GM10266 (cell line): Measurements from ENCODE around the gene ADK.

Experiments
- DNase-seq: peaks from one replicate; pipeline ENCODE4 v3.0.0; 2012; ENCODE audit errors: extremely low spot score
- CTCF ChIP-seq: IDR thresholded peaks from 2 replicates; pipeline ENCODE4 v1.5.1; 2012; ENCODE audit warnings: mild to moderate bottlenecking, low read depth; ENCODE audit not compliant: control insufficient read depth, insufficient read depth; ENCODE audit errors: missing control alignments

ADK gene

DNA sequence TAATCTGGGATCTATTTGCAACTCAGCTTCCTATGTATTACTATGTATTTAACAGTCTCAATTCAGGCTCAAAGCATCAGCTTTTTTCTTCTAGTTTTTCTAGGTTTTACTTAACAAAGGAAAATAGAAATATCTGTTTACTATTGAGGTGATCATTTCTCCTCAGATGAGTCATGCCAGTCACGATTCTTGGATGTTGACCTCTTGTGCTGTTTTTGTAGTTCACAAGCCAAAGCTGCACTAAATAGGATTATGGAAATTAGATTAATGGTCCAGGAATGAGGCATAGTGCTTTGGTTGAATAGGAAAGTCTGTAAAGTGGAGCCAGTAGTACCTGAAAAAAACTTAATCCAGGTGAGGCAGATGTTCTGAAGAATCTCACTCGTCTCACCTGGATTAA lies 477.1 kb downstream of the ADK start:
- TF ChIP-seq CTCF, result no peak
- DNase-seq, result no peak

DNA sequence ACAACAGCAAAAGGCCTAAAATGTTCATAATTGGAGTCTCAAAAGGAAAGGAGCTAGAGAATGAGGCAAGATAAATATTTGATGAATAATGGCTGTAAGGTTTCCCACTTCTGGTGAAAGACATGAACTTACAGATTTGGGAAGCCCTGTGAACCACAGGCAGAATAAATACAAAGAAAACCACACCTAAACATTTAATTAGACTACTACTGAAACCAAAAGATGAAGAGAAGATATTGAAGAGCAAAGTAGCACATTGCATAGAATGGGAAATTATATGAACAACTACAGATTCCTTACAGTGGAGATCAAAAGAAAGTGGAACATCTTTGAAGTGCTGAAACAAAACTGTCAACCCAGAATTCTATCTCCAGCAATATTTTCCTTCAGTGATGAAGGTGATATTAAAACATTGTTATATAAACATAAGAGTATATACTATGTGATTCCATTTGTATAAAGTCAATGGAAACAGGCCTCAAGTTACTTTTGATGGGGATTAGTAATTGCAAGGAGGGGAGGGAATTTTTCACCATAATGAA lies 484.0 kb downstream of the ADK start:
- DNase-seq, result no peak
- TF ChIP-seq CTCF, result no peak

- TF ChIP-seq CTCF, result no peak
- DNase-seq, result no peak
Observed at GRCh38 chr10:74635655-74636054, 484.6 kb downstream of the ADK start.

DNA sequence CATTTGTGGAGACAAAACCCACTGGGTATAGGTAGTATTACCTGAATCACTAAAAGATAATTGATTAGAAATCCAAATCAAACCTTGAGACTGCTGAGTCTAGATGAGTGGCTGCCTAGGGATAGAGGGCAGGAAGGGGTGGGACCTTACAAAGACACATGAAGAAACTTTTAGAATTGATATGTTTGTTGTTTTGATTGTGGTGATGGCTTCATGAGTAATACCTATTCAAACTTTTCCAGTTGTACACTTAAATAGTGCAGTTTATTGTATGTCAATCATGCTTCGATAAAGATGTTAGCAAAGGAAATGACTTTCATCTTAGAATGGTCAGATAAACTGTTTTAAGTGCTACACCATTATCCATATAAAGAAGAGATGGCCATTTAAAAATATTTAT lies 486.7 kb downstream of the ADK start:
- no peak for DNase-seq

GRCh38 chr10:74640134-74640921 lies 489.3 kb downstream of the ADK start:
- no peak for DNase-seq
- TF ChIP-seq CTCF, result no peak

More for the DNA sequence above, 486.7 kb downstream of the ADK start:
- no peak for TF ChIP-seq CTCF

DNA sequence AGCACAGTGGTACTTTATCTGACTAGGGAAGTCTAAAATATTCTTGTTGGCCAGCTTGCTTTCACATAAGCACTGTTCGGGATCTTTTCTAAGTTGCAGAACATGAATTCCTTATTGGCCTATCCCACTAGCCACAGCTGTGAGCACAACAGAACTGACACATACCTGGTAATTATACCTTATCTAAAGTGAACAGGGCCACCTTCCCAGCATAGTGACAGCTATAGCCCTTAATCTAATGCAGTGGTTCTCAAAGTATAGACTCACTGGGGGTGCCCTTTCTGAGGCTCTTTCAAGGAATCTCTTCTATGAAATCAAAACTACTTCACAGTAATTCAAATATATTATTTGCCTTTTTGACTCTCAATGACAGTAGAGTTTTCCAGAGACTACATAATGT lies 490.6 kb downstream of the ADK start:
- TF ChIP-seq CTCF, result no peak
- DNase-seq, result no peak

DNA sequence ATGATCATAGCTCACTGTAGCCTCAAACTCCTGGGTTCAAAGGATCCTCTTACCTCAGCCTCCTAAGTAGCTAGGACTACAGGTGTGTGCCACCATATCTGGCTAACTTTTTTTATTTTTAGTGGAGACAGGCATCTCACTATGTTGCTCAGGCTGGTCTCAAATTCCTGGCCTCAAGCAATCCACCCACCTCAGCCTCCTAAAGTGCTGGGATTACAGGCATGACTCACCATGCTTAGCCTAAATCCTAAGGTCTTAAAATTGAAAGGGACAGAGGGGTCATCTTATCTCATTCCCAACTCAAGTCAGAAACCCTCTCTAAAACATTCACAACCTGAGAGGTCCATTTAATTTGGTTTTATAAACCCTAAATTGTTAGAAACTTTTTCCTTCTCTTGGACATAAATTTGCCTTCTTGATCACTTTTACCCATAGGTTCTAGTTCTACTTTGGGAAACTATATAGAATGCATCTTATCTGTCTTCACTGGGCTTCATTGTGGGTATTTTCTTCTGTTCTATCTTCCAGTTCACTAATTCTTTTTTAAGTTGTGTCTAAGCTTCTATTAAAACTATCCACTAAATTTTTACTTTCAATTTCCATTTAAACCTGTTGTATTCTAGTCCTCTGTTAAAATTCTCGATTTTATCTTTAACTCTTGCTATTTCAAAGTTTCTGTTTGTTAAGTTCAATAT lies 492.0 kb downstream of the ADK start:
- no peak for TF ChIP-seq CTCF
- DNase-seq, result no peak
